HEK293 (cell line): ENCODE data around the gene PPM1K.

Experiments used
- CTCF ChIA-PET: fragments of 350-600 bp; formaldehyde crosslinking; extraction: SDS; loops from one replicate; lab custom pipeline; 2021; ENCODE audit warnings: antibody characterized with exemption; lab: Yijun Ruan, JAX
- POLR2A ChIA-PET: fragments of 300-600 bp; formaldehyde crosslinking; extraction: SDS; loops from one replicate; lab custom pipeline; 2020; ENCODE audit warnings: antibody characterized with exemption, inconsistent platforms; lab: Yijun Ruan, JAX
- H3K27ac ChIP-seq: fragments of 200-500 bp; sonication (Bioruptor generic); 2 replicates; pipeline ENCODE4 v1.5.1; 2014; ENCODE audit warnings: low read depth, low read length, control low read depth, inconsistent platforms; ENCODE audit errors: extremely low read depth
- H3K36me3 ChIP-seq, 2 experiments: fragments of 200-500 bp in 1 of 2; sonication (Bioruptor generic) in 1 of 2; 1 replicate in 1 of 2; 2 replicates in 1 of 2; pipeline ENCODE4 v1.5.1; 2014 to 2017; ENCODE audit warnings: inconsistent platforms in 2 of 2, low read length in 2 of 2; ENCODE audit not compliant: control insufficient read depth in 2 of 2, insufficient read depth in 1 of 2
- H3K4me1 ChIP-seq: fragments of 200-500 bp; sonication (Bioruptor generic); 2 replicates; pipeline ENCODE4 v1.5.1; 2014; ENCODE audit warnings: mild to moderate bottlenecking, low read length, inconsistent platforms; ENCODE audit not compliant: control insufficient read depth, insufficient read depth
- H3K4me3 ChIP-seq: 2 replicates; pipeline ENCODE4 v1.5.1; 2011; ENCODE audit warnings: low read depth, mild to moderate bottlenecking, control low read depth, low read length, moderate library complexity
- H3K9me3 ChIP-seq: fragments of 200-500 bp; sonication (Bioruptor generic); 2 replicates; pipeline ENCODE4 v1.5.1; 2014; ENCODE audit warnings: low read depth, low read length, inconsistent platforms; ENCODE audit not compliant: control insufficient read depth, insufficient read depth
- HIC1 ChIP-seq: fragments of 450-650 bp; formaldehyde crosslinking; IDR thresholded peaks from 2 replicates; pipeline ENCODE4 v1.5.1; 2016; ENCODE audit warnings: missing biosample characterization, missing genetic modification characterization
- SP3 ChIP-seq: fragments of 450-650 bp; formaldehyde crosslinking; IDR thresholded peaks from 2 replicates; pipeline ENCODE4 v1.5.1; 2016; ENCODE audit warnings: missing biosample characterization, missing genetic modification characterization
- ZBTB11 ChIP-seq: fragments of 450-650 bp; formaldehyde crosslinking; conservative IDR thresholded peaks from 2 replicates; pipeline ENCODE4 v1.5.1; 2016; ENCODE audit warnings: low read depth, missing biosample characterization, missing genetic modification characterization
- ZBTB8A ChIP-seq: fragments of 450-650 bp; formaldehyde crosslinking; IDR thresholded peaks from 2 replicates; pipeline ENCODE4 v1.5.1; 2016; ENCODE audit warnings: missing biosample characterization, missing genetic modification characterization
- ZFP37 ChIP-seq: fragments of 450-650 bp; formaldehyde crosslinking; IDR thresholded peaks from 2 replicates; pipeline ENCODE4 v1.5.1; 2016; ENCODE audit warnings: missing biosample characterization, missing genetic modification characterization
- ZNF112 ChIP-seq: fragments of 450-650 bp; formaldehyde crosslinking; IDR thresholded peaks from 2 replicates; pipeline ENCODE4 v1.5.0; 2017; ENCODE audit warnings: missing biosample characterization, missing genetic modification characterization
- ZNF157 ChIP-seq: fragments of 450-650 bp; formaldehyde crosslinking; IDR thresholded peaks from 2 replicates; pipeline ENCODE4 v1.5.1; 2016; ENCODE audit warnings: missing biosample characterization, missing genetic modification characterization
- ZNF274 ChIP-seq, 2 experiments: fragments of 200-500 bp in 1 of 2; fragments of 450-650 bp in 1 of 2; sonication (Bioruptor generic) in 1 of 2; formaldehyde crosslinking in 1 of 2; IDR thresholded peaks; 2 replicates each; pipeline versions ENCODE4 v1.5.1 to v1.6.1; 2014 to 2016; ENCODE audit warnings: borderline replicate concordance in 1 of 2, inconsistent platforms in 1 of 2, low read length in 1 of 2, missing biosample characterization in 1 of 2, missing genetic modification characterization in 1 of 2
- ZNF280C ChIP-seq: fragments of 450-650 bp; formaldehyde crosslinking; IDR thresholded peaks from 2 replicates; pipeline ENCODE4 v1.5.1; 2016; ENCODE audit warnings: missing biosample characterization, missing genetic modification characterization
- ZNF280D ChIP-seq: fragments of 450-650 bp; formaldehyde crosslinking; IDR thresholded peaks from 2 replicates; pipeline ENCODE4 v1.5.1; 2016; ENCODE audit warnings: missing biosample characterization, missing genetic modification characterization
- ZNF335 ChIP-seq: fragments of 450-650 bp; formaldehyde crosslinking; conservative IDR thresholded peaks from 2 replicates; pipeline ENCODE4 v1.5.1; 2016; ENCODE audit warnings: missing biosample characterization, missing genetic modification characterization
- ZNF426 ChIP-seq: fragments of 450-650 bp; formaldehyde crosslinking; IDR thresholded peaks from 2 replicates; pipeline ENCODE4 v1.5.1; 2017; ENCODE audit warnings: missing biosample characterization, missing genetic modification characterization, mild to moderate bottlenecking, inconsistent platforms, moderate library complexity
- ZNF610 ChIP-seq: fragments of 450-650 bp; formaldehyde crosslinking; IDR thresholded peaks from 2 replicates; pipeline ENCODE4 v1.5.1; 2016; ENCODE audit warnings: missing biosample characterization, missing genetic modification characterization, borderline replicate concordance
- ZNF621 ChIP-seq: fragments of 450-650 bp; formaldehyde crosslinking; IDR thresholded peaks from 2 replicates; pipeline ENCODE4 v1.5.1; 2017; ENCODE audit warnings: missing biosample characterization, missing genetic modification characterization
- ZNF658 ChIP-seq: fragments of 450-650 bp; formaldehyde crosslinking; IDR thresholded peaks from 2 replicates; pipeline ENCODE4; 2016; ENCODE audit warnings: missing biosample characterization, missing genetic modification characterization
- ZNF660 ChIP-seq: fragments of 450-650 bp; IDR thresholded peaks from 2 replicates; pipeline ENCODE4 v1.5.1; 2018; ENCODE audit warnings: missing biosample characterization, mild to moderate bottlenecking, missing genetic modification characterization
- ZNF707 ChIP-seq: fragments of 450-650 bp; formaldehyde crosslinking; IDR thresholded peaks from 2 replicates; pipeline ENCODE4 v1.5.1; 2016; ENCODE audit warnings: missing biosample characterization, missing genetic modification characterization

The PPM1K gene

DNA sequence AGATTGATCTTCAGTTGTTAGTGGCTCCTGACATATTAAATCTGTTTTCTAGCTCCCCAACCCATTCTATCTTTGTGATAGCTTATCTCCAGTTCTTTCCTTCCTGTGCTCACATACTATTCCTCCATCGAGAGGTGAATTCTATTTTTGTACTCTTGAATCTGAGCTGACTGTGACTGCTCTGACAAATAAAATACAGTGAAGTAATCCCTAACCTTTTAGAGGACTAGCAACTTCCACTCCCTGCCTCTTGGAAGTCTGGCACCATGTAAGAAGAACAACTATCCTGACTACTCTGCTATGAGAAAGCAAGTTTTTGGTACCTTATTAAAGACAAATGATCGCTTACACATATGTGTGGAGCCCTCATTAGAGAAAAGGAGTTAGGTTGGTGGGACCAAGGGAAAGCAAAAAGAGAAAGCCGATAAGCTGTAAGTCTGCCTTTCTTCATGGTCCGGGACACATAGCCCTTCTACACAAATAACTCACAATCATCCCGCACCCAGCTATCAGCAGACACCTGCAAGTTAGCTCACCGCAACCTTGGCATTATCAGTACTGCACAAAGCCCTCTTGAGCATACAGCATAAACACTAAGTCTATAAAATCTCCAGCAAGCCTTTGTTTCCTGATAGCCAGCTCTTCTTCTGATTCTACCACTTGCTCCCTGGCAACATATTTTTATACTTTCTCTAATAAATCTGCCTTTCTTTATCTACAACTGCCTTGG, 13.5 kb upstream of the PPM1K start:
- Histone ChIP-seq H3K27ac (no peak overlapping the region), H3K36me3 (no peaks in the 10 kb centered on the region), H3K4me3 (no peak overlapping the region), H3K4me1 (no peaks in the 10 kb centered on the region; the same call in 1 of the 2 replicates), H3K9me3 (no peaks in the 10 kb centered on the region)
- ChIA-PET POLR2A (interaction anchor here (2.5 kb wide), 1 partner anchor 14 kb away, joined by 7 read pairs; the partner anchor contains the start of gene PPM1K), CTCF (no interaction called here)
- no peak for TF ChIP-seq ZNF660
- TF ChIP-seq ZNF335 (tag by site-specific recombination) = no peak
- no peak for TF ChIP-seq SP3 (tag by site-specific recombination)
- no peak for TF ChIP-seq ZNF621
- no peak for TF ChIP-seq ZFP37 (tag by site-specific recombination)
- TF ChIP-seq ZNF280D (tag by site-specific recombination) = no peak
- TF ChIP-seq ZNF658 (tag by site-specific recombination) = no peak
- TF ChIP-seq ZNF157 (tag by site-specific recombination) = no peak
- no peak for TF ChIP-seq ZNF707 (tag by site-specific recombination)
- no peak for TF ChIP-seq ZBTB11 (tag by site-specific recombination)
- no peak for TF ChIP-seq ZNF112 (tag by site-specific recombination)
- no peak for TF ChIP-seq ZNF280C
- TF ChIP-seq ZNF274 (IDR thresholded peaks at IDR 0.05; ENCODE audit: low read length) = no peak
- no peak for TF ChIP-seq ZNF274 (tag by site-specific recombination; IDR thresholded peaks at IDR 0.05; ENCODE audit: borderline replicate concordance)
- TF ChIP-seq ZNF610 (tag by site-specific recombination) = no peak
- no peak for TF ChIP-seq ZNF426 (tag by site-specific recombination)

DNA sequence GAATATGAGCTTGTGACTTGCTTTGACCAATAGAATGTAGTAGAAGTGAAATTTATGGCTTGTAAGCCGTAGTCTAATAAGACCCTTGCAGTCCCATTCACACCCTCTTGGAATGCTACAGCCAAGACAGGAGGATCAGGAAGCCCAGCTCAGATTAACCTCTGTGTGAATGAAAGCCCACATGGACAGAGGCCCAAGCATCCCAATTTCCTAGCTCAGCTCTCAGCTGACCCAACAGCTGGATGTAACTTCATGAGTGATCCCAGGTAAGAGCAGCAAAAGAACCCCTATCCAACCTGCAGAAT, 12.8 kb upstream of the PPM1K start:
- CTCF ChIA-PET = no interaction called here
- no peaks in the 10 kb centered on the region; the same call in 1 of the 2 replicates for H3K4me1 ChIP-seq
- no peaks in the 10 kb centered on the region for H3K36me3 ChIP-seq
- TF ChIP-seq HIC1 (tag by site-specific recombination) (no peak), ZBTB8A (tag by site-specific recombination) (no peak)
- TF ChIP-seq, all 188 proteins: peak for 0
- Histone ChIP-seq H3K27ac (no peak overlapping the region), H3K4me3 (no peak overlapping the region), H3K9me3 (no peaks in the 10 kb centered on the region)
- POLR2A ChIA-PET = interaction anchor here (2.5 kb wide), 1 partner anchor 13 kb away, joined by 7 read pairs; the partner anchor contains the start of gene PPM1K
